GM23338 (cell line): ENCODE measurements around the gene SSTR3. TPM values are rescaled to one million over a fixed set of nuclear protein-coding genes. Genes with fewer than 3 reads are reported as not detected.

ENCODE experiments used
- CTCF ChIP-seq, 2 experiments: fragments of 200-600 bp in 1 of 2; sonication (generic) in 1 of 2; conservative IDR thresholded peaks; 2 replicates each; pipeline versions ENCODE4 v1.5.1 to v1.6.1; 2016 to 2017; ENCODE audit warnings: antibody characterized with exemption in 2 of 2, low read depth in 2 of 2, mild to moderate bottlenecking in 2 of 2, moderate library complexity in 1 of 2
- JUNB ChIP-seq: IDR thresholded peaks from one replicate; pipeline ENCODE4 v1.6.1; 2016; ENCODE audit warnings: antibody characterized with exemption; ENCODE audit not compliant: unreplicated experiment
- NANOG ChIP-seq: IDR thresholded peaks from 2 replicates; pipeline ENCODE4 v1.6.1; 2016; ENCODE audit warnings: antibody characterized with exemption, borderline replicate concordance
- POLR2AphosphoS5 ChIP-seq: IDR thresholded peaks from 2 replicates; pipeline ENCODE4 v1.6.1; 2016; ENCODE audit warnings: antibody characterized with exemption, low read depth
- REST ChIP-seq: IDR thresholded peaks from one replicate; pipeline ENCODE4 v1.6.1; 2018; ENCODE audit warnings: antibody characterized with exemption; ENCODE audit not compliant: unreplicated experiment
- STAT1 ChIP-seq: IDR thresholded peaks from one replicate; pipeline ENCODE4 v1.6.1; 2016; ENCODE audit warnings: antibody characterized with exemption; ENCODE audit not compliant: unreplicated experiment
- ZNF114 ChIP-seq: fragments of 250-450 bp; sonication (Bioruptor Pico); IDR thresholded peaks from 2 replicates; pipeline ENCODE4 v1.5.0; 2020; ENCODE audit warnings: mild to moderate bottlenecking, moderate library complexity
- ZNF462 ChIP-seq: fragments of 250-450 bp; sonication (Bioruptor Pico); IDR thresholded peaks from 2 replicates; pipeline ENCODE4 v1.5.0; 2020; ENCODE audit warnings: mild to moderate bottlenecking, moderate library complexity
- polyA plus RNA-seq: library from polyadenylated mRNA; unstranded; fragments of >200 nt; fragmentation: Nextera tagmentation; extraction: Ambion mirVana; gene quantifications from 2 replicates; pipeline ENCODE4 v1.2.1, GENCODE V29; 2016
- total RNA-seq: library from RNA; depleted of rRNA; stranded (reverse); fragments of >200 nt; shearing (Covaris generic); gene quantifications from 2 replicates; pipeline ENCODE4 v1.2.3, GENCODE V29; 2014

SSTR3 gene
- total and polyA plus RNA-seq, 2 experiments from 2014 or later = 0.66 TPM; not detected in 1

- no peak for TF ChIP-seq ZNF462 (CRISPR knock-in tag)
- TF ChIP-seq ZNF114 (CRISPR knock-in tag) = no peak
- TF ChIP-seq REST = no peak
- no peak for TF ChIP-seq JUNB
- no peak for TF ChIP-seq POLR2AphosphoS5
- TF ChIP-seq NANOG = no peak
- TF ChIP-seq CTCF (conservative IDR thresholded peaks at IDR 0.05; ENCODE audit: low read depth in 2 of 2) = no peak
- no peak for TF ChIP-seq STAT1
Observed at GRCh38 chr22:37206841-37207821, 5.1 kb downstream of the SSTR3 start (continued).
